ENCODE data around the gene KCNQ1OT1. TPM values are rescaled to one million over a fixed set of nuclear protein-coding genes. Genes with fewer than 3 reads are reported as not detected.
"Not testable (repeated sequence)": the region's sequence is repeated elsewhere in the genome, so short reads cannot be mapped to it uniquely, and the experiment has no call there.

Gene KCNQ1OT1
- total and polyA plus RNA-seq, 4 donors, result 0.05 to 4.9 (median 0.61) TPM

GRCh38 chr11:2643746-2644145, 56.0 kb downstream of the KCNQ1OT1 start (continued):
- no peak for TF ChIP-seq EGR1 (IDR thresholded peaks at IDR 0.05; ENCODE audit: low read depth in 2 of 2)

GRCh38 chr11:2641623-2642022, 58.2 kb downstream of the KCNQ1OT1 start:
- Histone ChIP-seq H3K27me3 (ENCODE audit: control insufficient read depth in 4 of 4, insufficient read depth in 4 of 4, low read length in 3 of 4) (no peaks in the 10 kb centered on the region), H3K27ac (ENCODE audit: low read depth in 1 of 2, low read length in 2 of 2) (no peak overlapping the region), H3K9me3 (ENCODE audit: control insufficient read depth in 4 of 4, low read length in 3 of 4) (peaks cover 12 to 42% (median 25%) of the 10 kb centered on the region in 4 donors), H3K36me3 (ENCODE audit: control insufficient read depth in 4 of 4, insufficient read depth in 3 of 4, low read depth in 1 of 4, low read length in 3 of 4) (no peaks in the 10 kb centered on the region), H3K4me3 (ENCODE audit: low read depth in 1 of 3, low read length in 3 of 3) (no peak overlapping the region), H3K9ac (ENCODE audit: low read depth in 1 of 2, low read length in 2 of 2) (no peak overlapping the region), H3K4me1 (ENCODE audit: control insufficient read depth in 4 of 4, insufficient read depth in 4 of 4, low read length in 3 of 4) (no peaks in the 10 kb centered on the region)
- no peak for TF ChIP-seq EGR1 (IDR thresholded peaks at IDR 0.05; ENCODE audit: low read depth in 2 of 2)
- no peak for TF ChIP-seq FOXA1 (IDR thresholded peaks at IDR 0.05)
- TF ChIP-seq, protein P1, sequence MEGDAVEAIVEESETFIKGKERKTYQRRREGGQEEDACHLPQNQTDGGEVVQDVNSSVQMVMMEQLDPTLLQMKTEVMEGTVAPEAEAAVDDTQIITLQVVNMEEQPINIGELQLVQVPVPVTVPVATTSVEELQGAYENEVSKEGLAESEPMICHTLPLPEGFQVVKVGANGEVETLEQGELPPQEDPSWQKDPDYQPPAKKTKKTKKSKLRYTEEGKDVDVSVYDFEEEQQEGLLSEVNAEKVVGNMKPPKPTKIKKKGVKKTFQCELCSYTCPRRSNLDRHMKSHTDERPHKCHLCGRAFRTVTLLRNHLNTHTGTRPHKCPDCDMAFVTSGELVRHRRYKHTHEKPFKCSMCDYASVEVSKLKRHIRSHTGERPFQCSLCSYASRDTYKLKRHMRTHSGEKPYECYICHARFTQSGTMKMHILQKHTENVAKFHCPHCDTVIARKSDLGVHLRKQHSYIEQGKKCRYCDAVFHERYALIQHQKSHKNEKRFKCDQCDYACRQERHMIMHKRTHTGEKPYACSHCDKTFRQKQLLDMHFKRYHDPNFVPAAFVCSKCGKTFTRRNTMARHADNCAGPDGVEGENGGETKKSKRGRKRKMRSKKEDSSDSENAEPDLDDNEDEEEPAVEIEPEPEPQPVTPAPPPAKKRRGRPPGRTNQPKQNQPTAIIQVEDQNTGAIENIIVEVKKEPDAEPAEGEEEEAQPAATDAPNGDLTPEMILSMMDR (IDR thresholded peaks at IDR 0.05; ENCODE audit: low read depth, low read length, missing input control), result no peak
- no peak for TF ChIP-seq ZBTB33 (IDR thresholded peaks at IDR 0.05)
- TF ChIP-seq SP1 (IDR thresholded peaks at IDR 0.05), result no peak
- no peak for TF ChIP-seq NR2F2 (IDR thresholded peaks at IDR 0.05)
- TF ChIP-seq HNF4G (IDR thresholded peaks at IDR 0.05), result no peak
- no peak for TF ChIP-seq GABPA (IDR thresholded peaks at IDR 0.05 in 1 of 2, conservative IDR thresholded peaks at IDR 0.05 in 1 of 2)
- TF ChIP-seq, protein P2, sequence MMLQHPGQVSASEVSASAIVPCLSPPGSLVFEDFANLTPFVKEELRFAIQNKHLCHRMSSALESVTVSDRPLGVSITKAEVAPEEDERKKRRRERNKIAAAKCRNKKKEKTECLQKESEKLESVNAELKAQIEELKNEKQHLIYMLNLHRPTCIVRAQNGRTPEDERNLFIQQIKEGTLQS (IDR thresholded peaks at IDR 0.05), result no peak
- TF ChIP-seq RXRA (IDR thresholded peaks at IDR 0.05), result no peak
- TF ChIP-seq YY1 (IDR thresholded peaks at IDR 0.05), result no peak
- TF ChIP-seq HNF4A (conservative IDR thresholded peaks at IDR 0.05), result no peak
- TF ChIP-seq RAD21 (IDR thresholded peaks at IDR 0.05), result no peak
- no peak for TF ChIP-seq MAX (IDR thresholded peaks at IDR 0.05)
- TF ChIP-seq, protein P3, sequence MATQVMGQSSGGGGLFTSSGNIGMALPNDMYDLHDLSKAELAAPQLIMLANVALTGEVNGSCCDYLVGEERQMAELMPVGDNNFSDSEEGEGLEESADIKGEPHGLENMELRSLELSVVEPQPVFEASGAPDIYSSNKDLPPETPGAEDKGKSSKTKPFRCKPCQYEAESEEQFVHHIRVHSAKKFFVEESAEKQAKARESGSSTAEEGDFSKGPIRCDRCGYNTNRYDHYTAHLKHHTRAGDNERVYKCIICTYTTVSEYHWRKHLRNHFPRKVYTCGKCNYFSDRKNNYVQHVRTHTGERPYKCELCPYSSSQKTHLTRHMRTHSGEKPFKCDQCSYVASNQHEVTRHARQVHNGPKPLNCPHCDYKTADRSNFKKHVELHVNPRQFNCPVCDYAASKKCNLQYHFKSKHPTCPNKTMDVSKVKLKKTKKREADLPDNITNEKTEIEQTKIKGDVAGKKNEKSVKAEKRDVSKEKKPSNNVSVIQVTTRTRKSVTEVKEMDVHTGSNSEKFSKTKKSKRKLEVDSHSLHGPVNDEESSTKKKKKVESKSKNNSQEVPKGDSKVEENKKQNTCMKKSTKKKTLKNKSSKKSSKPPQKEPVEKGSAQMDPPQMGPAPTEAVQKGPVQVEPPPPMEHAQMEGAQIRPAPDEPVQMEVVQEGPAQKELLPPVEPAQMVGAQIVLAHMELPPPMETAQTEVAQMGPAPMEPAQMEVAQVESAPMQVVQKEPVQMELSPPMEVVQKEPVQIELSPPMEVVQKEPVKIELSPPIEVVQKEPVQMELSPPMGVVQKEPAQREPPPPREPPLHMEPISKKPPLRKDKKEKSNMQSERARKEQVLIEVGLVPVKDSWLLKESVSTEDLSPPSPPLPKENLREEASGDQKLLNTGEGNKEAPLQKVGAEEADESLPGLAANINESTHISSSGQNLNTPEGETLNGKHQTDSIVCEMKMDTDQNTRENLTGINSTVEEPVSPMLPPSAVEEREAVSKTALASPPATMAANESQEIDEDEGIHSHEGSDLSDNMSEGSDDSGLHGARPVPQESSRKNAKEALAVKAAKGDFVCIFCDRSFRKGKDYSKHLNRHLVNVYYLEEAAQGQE (IDR thresholded peaks at IDR 0.05), result no peak
- TF ChIP-seq JUND (IDR thresholded peaks at IDR 0.05), result no peak
- TF ChIP-seq FOXA2 (IDR thresholded peaks at IDR 0.05), result no peak
- no peak for TF ChIP-seq TAF1 (conservative IDR thresholded peaks at IDR 0.05)
- no peak for DNase-seq (ENCODE audit: low spot score)
- 85% methylated on average over 1 of the region's 1 CpG for WGBS

GRCh38 chr11:2639763-2640162, 60.0 kb downstream of the KCNQ1OT1 start:
- H3K9me3 ChIP-seq (ENCODE audit: control insufficient read depth in 4 of 4, low read length in 3 of 4), result peaks cover 4 to 24% (median 13%) of the 10 kb centered on the region in 4 donors
- H3K4me3 ChIP-seq (ENCODE audit: low read depth in 1 of 3, low read length in 3 of 3); H3K4me1 ChIP-seq (ENCODE audit: control insufficient read depth in 4 of 4, insufficient read depth in 4 of 4, low read length in 3 of 4); H3K27me3 ChIP-seq (ENCODE audit: control insufficient read depth in 4 of 4, insufficient read depth in 4 of 4, low read length in 3 of 4); H3K27ac ChIP-seq (ENCODE audit: low read depth in 1 of 2, low read length in 2 of 2); H3K36me3 ChIP-seq (ENCODE audit: control insufficient read depth in 4 of 4, insufficient read depth in 3 of 4, low read depth in 1 of 4, low read length in 3 of 4); H3K9ac ChIP-seq (ENCODE audit: low read depth in 1 of 2, low read length in 2 of 2); DNase-seq (ENCODE audit: low spot score): not testable (repeated sequence)
- WGBS, result 94% methylated on average over 13 of the region's 13 CpGs
